ENCODE data around the gene HS1BP3.

HS1BP3 gene

DNA sequence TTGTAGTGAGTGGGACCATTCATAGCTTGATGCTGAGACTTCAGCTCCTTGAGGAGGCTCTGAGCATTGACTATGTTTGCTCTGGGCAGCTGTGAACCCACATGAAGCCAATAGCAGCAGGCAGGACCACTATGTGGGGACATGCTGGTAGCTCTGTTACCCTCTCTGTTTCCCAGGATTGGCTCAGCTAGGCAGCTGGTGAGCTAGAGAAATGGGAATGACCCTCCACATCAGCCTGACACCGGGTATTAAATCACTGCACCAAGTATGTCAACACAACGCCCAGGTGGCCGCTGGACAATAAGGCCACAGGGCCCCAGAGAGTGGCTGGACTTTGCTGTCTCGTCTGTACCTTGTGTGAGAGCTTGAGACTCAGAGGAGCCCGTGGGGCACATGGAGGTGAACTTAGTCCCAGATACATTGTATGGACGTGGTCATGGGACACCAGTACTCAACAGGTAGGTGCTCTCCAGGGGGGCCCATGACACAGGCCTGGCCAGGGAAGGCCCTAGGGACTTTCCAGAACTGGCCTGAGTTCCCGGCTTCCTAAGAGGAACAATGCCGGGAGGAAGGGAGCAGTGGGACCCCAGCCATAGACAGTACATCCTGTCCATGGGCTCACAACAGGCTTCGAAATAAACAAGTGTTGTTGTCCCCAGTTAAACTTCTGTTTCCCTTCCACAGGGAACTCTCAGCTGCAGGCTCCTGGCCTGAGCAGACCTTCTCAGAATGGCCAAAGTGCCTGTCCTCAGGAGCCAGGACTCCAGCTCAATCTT lies 35.2 kb downstream of the HS1BP3 start:
- DNase-seq: no peak

DNA sequence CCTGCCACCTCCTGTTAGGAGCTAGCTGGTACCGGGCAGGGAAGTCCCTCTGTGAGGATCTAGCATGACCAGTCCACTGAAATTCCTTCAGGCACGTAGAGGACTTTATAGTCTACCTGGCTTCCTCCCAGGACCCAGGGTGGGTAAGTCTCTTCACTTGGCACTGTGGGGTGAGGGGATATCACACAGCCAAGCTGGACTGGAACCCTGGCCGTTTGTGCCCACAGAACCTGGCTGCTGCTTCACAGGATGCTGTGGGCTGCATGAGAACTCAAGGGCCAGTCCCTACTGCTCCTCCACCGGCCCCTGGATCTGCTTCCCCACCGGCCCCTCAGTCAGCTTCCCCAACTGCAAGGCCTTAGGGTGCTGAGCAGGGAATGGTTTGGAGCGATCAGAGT lies 35.8 kb downstream of the HS1BP3 start:
- no peak for DNase-seq

DNA sequence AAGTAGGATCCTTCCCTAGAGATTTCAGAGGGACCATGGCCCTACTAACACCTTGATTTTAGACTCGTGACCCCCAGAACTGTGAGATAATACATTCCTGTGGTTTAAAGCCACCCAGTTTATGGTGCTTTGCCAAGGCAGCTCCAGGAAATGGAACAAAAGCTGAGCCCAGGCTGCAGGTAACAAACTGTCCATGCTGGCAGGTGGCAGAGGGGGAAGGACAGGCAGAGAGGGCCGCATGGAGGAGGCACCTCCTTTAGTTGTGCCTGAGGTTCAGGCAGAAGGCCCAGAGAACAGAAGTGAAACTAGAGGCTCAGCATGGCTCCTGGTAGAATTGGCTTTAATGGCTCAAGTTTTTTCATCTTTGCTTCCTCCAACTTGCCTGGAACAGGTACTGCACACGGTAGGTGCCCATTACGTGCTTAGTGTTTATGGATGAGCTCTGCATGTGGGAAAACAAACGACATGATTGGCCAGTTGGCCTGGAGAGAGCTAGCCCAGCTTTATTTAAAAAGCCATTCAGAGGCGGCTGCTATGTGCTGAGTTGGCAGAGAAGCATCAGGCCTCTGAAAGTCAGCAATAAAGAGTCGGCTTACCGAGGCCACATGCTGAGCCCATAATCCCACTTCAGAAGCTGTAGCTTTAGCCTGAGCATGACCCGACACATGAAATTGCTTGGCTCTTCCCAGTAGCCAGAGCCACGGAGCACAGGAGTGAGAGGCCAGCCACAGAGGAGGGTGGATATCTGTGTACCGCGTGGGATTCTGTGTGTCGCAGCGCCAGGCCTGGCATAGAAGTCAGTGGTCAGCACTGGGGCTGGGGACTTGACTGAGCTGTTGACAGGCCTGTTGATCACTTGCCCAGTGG lies 36.5 kb downstream of the HS1BP3 start:
- no peak for DNase-seq

DNA sequence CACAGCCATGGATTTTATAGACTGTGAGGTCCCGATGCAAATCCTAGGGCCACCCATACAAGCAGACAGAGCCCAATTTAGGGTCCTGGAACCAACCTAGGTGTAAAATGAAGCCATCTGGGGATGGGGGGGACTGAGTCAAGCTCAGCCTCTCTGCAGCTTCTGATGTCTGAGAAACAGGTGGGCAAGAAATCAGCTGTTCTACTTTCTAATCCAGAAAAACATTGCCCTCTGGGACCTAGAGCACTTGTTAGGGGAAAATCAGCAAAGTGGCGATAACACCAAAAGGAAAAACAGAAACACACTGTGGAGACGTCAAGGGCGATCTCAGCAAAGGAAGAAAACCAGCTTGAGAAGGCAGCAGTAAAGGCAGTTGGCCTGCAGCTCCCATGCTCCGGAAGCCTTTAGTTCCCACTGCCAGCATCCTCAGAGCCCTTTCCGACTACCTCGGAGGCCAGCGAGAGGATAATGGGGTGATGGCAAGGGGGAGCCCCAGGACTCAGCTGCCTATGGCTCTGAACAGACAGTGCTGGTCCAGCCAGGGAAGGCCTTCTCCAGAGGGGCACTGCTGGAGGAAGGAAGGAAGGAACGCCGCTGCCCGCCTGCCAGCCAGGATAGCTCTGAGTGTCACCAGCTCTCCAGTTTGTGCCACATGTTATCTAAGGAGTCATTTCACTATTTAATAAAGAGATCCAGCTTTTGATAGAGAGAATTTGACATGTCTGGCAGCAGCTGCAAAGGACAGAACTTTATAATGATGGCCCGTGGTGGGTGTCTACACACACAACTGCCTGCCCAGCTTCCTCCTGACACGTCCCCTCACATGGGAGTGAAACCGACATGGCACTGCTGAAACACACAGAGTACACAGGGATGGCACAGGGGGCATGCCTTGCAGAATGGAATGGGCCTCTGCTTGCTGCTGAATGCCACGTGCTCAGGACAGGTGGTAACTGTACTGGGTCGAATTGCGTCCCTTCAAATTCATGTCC lies 37.7 kb downstream of the HS1BP3 start:
- no peak for DNase-seq

DNA sequence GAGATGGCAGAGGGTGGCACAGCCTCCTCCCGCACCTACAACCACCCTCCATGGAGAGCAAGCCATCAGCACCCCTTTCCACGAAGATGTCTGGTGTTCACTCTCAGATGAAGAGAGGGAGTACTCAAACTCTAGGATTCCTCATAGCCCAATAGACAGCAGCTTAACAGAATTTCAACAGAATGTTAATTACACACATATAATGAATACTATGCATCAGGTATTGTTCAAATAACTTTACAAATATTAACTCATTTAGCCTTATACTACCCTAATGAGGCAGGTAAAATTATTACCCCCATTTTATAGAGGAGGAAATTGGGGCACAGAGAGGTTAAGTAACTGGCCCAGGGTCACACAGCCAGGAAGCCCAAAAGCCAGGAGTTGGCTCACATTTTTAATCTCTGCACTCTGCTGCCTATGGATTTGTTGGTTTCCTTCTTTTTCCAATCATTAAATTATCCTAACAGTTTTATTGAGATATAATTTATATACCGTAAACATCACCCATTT lies 39.0 kb downstream of the HS1BP3 start:
- DNase-seq: no peak

DNA sequence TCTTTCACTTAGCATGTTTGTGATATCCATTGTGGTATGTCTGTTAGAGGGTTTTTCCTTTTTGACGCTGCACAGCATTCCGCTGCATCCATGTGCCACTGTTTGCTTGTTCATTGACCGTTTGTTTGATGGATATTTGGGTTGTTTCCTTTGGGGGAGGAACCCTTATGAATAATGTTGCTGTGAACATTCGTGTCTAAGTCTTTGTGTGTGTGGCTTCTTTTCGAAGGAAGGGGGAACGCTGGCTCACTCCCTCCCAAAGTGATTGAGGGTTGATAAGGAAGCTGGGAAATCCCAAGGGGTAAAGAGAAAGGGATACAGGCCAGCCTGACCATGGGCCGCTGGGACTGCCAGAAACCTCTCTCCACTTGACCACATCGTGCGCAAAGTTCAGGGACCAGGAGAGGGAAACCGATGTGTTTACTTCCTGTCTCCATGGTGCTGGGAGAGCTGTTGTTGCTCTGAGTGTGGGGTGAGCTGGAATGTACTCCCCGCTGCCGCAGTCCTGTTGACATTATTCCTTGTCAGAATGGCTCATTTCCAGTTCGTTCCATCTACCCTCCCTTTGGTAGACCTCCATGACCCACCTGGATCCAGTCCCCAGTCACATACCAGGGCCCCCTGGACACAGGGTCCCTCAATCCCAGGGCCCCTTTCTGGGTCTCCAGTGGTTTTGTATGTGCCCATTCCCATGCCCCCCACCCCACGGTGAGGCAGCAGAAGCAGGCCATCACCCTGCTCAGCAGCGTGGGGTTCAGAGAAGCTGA lies 39.6 kb downstream of the HS1BP3 start:
- DNase-seq: no peak

DNA sequence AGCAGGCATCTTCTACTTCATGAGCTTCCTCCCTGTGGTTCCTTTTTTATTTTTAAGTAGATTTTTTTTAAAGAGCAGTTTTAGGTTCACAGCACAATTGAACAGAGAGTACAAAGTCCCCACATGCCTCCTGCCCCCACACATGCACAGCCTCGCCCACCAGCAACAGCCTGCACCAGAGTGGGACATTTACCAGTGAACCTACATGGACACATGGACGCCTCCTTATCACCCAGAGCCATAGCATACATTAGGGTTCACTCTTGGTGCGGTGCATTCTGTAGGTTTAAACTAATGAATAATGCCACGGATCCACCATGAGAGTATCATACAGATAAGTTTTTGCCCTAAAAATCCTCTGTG lies 40.9 kb downstream of the HS1BP3 start:
- DNase-seq: no peak

DNA sequence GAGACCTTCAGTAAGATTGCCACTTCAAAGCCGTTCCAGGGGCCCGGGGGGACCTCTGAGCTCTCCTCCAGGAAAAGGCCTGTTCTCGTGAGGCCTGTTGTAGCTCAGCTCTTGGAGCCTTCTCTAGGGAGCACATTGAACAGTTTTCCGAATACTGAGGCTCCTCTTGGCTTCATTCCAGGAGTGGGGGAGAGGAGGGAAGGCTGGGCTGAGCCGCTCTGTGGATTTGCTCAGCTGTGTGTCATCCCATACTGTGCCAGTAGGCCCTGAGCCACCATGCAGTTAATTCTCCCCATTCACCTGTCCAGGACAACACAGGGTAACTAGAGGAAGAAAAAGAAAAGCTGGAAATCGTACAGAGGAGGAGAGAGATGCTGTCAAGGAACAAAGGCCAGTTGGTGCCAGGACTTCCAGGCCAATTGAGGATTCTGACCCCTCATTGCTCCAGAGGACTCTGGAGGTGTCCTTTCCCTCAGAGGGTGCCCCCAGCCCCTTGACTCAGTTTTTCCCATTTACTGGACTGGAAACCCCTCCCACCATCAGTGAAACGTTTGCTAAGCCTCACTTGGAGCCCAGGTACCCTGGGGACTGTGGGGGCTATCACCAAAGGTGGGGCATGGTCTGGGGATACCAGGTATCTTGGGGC lies 41.4 kb downstream of the HS1BP3 start:
- DNase-seq: no peak

DNA sequence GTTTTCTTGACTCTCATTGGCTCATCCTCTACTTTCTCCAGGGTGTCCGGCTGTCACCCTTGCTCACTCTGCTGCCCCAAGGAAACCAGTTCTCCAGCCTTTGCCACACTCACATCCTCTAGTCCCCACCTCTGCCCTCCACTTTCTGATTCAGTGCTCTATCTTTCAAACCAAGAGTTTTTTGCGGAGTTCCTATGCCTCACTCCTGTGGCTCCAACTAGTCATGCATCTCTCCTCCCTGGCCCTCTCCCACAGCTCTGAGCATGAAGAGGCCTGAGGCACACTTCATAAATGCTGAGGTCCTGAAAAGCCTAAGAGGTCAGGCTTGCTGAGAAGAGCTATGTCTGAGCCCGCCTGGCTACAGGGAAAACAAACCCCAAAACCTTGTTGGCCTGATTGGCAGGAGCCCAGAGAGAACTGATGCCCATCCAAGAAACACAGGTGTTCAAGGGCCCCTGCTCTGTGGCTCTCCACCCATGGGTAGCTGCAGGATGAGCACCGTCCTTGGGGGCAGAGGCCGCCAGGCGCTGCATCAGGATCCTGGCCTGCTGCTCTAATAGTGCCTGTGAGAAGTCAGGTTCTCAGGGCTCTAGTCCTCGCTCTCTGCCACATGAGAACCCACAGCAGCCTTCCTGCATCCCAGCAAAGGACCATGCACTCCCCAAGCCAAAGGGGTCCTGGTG lies 42.1 kb downstream of the HS1BP3 start:
- DNase-seq: no peak

DNA sequence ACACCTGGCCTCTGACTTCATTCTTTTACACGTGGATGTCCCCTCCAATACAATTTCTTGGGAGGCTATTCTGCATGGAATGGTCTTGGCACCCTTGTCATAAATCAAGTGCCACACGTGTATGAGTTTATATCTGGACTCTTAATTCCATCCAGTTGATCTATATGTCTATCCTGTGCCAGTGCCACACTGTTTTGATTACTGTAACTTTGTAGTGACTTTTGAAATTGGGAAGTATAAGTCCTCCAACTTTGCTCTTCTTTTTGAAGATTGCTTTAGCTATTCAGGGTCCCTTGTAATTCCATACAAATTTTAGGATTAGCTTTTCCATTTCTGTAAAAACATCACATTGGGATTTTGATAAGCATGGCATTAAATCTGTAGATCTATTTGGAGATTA lies 43.5 kb downstream of the HS1BP3 start:
- no peak for DNase-seq

DNA sequence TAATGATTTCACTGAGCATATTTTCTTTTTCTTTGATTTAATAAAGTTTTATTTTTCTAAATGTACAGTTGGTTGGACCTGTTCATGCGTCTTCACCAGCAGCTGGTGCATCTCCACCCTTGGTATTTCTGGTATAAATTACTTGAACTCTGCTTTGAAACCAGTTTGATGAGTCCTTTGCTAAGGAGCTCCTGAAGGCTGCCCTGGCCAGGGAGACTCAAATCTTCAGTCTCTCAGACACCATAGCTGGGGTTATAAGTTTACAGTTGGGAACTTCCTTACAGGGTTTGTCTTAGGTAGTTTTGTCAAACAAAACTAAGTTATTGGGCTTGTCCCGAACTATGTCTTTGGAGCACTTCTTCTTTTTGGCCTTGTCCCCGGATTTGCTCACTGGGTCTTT lies 44.7 kb downstream of the HS1BP3 start:
- DNase-seq: no peak

DNA sequence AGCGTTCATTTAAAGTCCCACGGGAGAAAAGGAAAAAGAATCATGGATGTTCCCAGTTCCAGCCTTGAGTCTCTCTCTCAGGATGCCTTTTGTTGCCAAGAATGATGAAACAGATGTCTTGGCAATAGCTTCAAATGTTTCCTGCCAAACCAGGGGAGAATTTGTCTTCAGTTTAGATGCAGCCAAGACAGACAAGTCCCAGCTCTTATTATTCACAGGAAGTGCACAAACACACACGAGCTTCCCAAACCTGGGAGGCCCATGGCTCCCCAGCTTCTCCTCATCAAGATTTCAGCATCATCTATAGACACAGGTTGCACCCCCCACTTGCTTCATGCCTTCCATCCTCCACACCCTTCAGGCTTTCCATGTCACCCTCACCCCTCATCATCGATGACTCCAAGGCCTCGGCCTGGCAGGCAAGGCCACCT lies 45.9 kb downstream of the HS1BP3 start:
- no peak for DNase-seq

DNA sequence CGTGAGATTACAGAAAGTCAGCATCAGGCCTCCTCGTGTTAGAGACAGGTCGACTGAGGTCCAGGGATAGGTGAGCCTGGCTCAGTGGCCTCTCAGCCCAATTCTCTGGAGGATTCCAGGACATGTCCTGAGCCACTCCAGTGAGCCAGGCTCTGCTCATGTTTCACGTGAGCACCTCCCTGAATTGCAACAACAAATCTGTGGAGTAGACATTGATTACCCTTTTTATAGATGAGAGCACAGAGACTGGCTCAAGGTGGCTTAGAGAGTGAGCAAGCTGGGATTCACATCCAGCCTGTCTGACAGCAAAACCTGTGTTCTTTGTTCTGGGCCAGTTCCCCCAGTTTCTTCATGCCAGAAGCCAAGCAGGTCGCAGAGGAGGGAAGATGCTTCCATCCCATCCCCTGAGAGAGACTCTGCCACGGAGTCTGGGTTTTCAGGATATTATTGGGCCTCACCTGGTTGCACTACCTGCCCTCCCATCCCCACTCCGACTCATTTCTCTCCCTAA lies 46.4 kb downstream of the HS1BP3 start:
- DNase-seq: no peak

DNA sequence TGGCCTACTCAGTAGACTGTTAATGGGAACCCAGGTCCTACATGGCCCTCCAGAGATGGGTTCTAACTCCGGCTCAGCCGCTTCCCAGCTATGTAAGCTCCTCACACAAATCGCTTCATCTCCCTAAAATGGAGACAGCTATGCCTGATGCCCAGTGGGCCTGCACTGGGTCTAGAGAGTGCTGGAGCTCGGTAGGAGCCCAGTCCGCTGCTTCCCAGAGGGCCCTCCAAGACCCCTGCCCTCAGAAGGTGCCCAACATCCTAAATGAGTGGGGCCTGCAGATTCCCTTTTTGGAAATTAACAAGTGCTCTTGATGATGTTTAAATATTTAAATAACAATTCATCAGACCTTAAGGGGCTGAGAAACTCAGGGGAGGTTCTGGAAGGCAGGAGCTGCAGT lies 47.1 kb downstream of the HS1BP3 start:
- no peak for DNase-seq

DNA sequence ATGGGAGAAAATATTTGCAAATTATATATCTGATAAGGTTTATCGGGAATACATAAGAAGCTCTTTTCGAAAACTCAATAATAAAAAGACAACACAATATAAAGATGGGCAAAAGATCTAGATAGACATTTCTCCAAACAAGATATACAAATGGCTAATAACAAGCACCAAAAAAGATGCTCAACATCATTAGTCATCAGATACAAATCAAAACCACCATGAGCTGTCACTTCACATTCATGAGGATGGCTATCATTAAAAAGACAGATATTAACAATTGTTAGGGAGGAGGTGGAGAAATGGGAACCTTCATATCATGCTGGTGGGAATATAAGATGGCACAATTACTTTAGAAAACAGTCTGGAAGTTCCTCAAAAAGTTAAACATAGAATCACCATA lies 48.1 kb downstream of the HS1BP3 start:
- DNase-seq: no peak

DNA sequence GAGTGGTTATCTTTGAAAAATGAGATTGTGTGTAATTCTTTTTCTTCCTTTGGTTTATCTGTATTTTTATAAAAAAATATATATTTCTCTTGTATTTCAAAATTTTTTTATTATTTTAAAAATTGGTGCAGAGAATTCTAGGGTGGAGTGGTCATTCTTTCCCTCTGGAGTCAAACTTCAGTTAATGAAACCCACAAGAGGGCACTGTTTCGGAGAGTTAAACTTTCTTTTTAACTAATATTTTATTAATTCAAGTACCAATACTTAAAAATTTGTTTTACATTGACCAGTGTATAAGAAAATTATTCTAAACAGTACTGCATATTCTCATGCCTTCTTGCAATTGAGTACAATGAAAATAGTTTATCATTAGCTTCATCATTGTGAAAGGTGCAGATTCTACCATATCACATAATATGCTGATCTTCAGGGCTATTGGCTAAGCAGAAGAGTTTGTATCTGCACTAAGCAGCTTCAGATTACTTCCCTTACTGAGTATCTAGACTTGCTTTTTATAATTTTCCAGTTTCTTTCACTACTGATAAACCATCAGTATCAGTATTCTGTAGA lies 50.1 kb downstream of the HS1BP3 start:
- no peak for DNase-seq

DNA sequence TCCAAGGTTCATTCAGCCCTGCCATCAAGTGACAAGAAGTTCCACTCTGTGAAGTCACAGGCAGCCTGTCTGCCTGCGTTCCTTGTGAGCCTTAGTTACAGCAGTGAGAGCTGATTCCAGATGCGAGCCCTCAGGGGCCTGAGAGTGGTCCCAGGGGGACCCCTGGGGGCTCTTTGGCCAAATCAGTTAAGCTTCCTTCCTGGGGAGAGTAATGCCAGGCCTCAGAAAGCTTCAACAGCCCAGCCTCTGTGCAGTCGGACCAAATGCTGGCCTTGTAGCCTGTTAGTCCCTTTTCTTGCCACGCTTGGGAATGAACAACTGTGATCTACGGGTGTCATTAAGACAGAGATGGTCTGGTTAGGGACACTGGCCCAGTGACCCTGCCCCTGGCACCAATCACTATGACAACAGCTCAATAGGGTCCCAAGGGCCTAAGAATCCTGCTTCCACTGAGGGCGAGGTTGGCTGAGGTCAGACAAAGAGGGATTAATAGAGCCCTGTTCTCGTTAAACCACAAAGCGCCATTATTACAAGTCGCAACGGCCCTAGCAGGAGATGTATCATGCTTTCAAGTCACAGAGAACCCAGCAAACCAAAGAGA lies 50.9 kb downstream of the HS1BP3 start:
- no peak for DNase-seq

DNA sequence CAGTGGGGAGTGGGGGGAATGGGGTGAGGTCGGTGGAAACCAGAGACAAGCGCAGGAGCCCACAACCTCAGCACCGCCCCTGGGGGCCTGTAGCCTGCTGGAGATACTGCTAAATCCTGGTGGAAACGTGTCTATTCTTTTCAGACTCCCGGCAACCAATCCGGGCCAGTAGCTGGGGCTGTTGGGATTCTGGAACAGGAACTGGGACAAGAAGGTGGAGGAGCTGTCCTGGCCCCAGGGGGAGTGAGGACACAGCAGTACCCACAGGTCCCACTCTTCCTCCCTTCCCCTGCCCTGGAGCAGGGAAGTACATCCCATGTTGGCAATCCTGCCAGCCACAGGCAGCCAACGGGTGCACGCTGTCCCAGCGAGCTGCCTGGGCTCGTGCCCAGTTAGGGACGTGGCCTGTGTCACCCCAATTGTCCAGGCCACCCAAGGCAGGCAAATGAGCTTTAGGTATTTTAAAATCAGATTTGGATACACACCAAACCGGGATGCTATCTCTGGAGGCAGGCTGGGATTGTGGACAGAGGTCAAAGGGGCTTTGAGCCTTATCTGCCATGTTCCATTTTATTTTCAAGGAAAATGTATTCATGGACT lies 51.8 kb downstream of the HS1BP3 start:
- no peak for DNase-seq

DNA sequence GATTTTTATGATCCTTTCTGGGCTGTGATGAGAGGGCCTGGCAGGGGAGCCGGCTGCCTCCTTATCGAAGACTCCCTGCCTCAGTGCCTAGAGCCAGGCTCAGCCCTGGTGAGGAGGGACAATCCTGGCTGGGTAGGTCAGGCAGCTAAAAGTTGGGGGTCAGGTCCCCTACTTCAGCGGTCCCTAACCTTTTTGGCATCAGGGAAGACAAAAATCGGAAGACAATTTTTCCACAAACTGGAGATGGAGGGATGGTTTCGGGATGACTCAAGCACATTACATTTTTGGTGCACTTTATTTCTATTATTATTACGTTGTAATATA lies 53.1 kb downstream of the HS1BP3 start:
- no peak for DNase-seq

Data from stimulated activated CD8-positive, alpha-beta memory T cell treated with anti-CD3 and anti-CD28 coated beads, Interleukin-4, amount 100 ng/mL, for 48 hours (primary cell).